Limb (tissue), 2 donors: Measurements from ENCODE around the gene CXCR1.
"Not testable (repeated sequence)": the region's sequence is repeated elsewhere in the genome, so short reads cannot be mapped to it uniquely, and the experiment has no call there.

Experiments used
- DNase-seq, 2 donors: peaks; one replicate each; pipeline ENCODE4 v3.0.0-alpha.2; 2016; ENCODE audit errors: extremely low spot score in 2 of 2

Gene CXCR1

DNA sequence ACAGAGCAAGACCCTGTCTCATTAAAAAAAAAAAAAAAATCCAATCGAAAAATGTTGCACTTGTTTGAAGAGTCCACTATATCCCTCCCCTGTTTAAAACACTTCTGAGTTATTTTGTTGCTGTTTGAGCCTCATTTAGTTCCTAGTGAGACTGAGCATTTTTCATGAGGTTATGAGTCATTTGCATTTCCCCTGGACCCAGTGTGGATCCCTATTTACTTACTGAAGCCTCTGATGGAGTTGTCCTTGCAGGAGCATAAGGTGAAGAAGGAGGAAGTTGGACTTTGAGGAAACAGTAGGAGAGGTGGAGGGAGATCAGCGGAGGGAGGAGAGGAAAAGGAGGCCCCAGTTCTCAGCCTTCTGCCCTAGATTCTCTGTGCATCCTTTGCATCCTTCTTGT is 5.1 kb downstream of the CXCR1 start:
- DNase-seq, result no peak

DNA sequence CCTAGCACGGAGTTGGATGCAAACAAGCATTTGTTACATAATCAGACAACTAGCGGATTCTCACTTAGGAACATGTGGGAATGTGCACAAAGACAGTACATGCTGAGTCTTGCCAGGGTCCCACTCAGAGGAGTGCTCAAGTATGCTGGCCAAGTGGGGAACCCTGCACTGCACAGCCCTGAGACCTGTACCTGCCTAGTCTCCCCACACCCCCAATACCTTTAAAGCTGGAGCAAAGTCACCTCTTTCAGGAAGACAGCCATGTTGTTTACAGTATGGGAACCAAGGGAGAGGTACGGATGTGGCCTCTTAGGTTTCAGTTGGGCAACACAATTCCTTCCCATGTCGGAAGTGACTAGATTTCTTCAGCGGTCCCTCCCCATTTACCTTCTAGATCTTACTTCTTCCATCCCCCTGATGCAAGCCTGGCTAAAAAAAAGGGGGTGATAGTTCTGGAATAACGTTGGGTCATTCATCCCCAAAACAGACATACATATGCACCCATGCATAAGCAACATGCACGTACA is 10.7 kb downstream of the CXCR1 start:
- no peak for DNase-seq

DNA sequence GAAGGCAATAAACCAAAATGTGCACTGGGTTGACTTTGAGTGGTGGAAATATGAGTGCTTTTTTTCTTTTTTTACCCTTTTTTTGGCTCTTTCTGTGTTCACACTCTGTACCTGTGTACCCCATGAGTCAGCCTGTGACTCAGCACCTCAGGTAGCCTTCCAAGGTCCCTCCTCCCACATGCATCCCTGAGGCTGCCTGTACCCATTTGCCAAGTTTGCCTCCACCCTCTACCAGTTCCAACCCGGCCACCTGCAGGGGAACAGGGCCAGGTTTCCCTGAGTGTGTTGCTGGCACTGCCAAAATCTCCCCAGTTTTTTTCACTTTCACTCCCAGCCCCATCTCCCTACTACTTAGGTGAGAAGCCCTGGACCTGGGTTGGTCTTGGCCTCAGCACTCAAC is 14.0 kb downstream of the CXCR1 start:
- no peak for DNase-seq

DNA sequence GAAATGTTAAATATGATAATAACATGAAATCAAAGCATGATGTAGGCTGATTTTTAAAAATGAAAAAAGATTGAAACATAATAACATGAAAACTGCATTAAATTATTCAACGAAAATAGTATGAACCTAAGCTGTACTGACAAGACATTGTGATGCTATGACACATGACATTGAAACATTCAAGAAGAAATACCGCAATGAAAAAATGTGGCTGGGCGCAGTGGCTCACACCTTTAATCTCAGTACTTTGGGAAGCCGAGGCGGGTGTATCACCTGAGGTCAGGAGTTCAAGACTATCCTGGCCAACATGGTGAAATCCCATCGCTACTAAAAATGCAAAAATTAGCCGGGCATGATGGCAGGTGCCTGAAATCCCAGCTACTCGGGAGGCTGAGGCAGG is 14.6 kb downstream of the CXCR1 start:
- DNase-seq, result no peak

DNA sequence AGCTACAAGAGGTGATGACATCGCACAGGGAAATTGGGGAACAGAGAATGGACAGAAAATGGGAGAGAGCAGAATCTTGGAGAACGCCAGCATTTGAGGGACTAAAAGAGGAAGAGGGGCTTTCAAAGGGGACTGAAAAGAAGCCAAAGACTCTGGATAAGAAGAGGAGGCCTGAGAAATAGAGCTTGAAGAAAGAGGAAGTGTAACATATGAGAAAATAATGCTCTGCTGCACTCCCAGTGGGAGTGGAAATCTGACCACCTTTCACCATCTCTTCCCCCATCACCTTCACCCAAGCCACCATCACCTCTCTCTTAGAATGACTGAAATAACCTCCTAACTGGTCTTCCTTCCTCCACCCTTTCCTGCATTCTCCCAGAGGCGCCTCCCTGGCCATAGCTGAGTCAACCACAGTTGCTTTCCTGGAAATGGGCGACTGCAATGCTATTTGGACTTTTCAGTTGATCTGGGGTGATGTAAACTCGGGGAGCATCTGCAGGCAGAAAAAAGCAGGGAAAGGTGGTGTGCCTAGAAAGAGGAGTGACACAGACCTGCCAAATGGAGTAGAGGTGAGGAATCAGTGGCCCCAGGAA is 16.8 kb downstream of the CXCR1 start:
- no peak for DNase-seq

DNA sequence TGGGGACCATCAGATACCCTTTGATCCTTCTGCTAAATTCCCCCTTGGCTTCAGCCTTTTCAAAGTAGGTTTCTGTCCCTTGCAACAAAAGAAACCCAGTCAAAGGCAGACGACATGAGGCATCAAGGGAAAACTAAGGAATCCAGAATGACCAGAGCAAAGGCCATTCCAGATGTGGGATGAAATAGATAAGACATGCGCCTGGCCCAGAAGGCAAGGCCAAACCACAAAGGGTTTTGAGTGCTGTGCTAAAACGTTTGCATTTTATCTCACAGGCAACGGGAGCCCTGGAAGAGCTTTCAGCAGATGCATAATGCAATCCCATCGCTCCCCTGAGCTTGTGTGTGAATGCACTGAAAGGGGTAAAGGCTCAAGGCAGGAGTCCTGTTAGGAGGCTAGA is 17.7 kb downstream of the CXCR1 start:
- no peak for DNase-seq

DNA sequence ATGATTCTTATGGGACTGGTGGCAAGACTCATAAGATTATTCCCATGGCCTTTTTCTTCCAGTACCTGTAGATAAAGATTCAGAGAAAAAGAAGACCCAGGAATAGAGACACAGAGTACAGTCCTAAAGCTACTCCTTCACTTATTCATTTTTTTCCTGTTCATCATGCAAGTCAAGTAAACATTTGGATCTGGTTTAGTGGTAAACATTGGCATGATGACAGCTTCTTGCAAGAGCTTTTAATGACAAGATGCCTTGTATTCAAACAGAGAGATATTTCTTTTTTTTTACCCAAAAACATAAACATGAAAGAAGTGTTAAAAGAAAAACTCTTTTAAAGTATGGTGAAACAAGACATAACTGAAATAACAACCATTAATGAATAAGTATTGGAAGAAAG is 20.7 kb downstream of the CXCR1 start:
- no peak for DNase-seq

DNA sequence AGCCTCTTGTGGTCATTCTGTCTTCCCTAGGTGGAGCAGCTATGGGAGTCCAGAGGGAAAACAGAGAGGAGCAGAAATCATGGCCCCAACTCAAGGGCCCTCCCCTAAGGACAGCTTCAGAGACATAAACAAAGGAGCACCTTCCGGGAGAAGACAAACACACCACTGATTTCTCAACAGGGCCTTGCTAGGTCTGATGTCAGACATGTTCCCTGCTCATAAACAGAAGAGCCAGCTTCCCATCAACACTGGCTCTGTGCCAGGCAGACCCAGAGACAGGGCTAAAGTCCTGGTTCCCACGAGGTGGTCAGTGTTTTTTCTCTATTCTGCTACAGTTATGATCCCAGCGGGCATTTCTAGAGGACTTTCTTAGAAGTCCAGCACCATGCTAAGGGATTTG is 21.6 kb downstream of the CXCR1 start:
- DNase-seq, result no peak

DNA sequence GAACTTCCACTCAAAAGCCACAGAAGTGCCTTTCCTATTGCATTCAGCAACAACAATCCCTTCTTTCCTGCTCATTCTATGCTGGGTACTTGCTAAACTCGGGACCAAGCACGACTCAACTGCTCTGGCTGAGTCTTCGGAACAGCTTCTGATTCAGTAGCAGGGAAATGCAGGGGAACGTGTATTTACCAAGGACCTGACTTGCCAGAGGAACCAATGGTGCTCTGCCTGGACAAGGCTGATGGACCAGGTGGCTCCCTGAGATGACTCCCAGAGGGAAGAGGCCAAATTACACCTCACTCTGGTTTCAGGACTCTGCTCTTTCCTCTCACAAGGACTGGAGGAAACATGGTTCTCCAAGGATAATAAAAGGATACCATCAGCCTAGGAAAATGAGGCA is 28.7 kb downstream of the CXCR1 start:
- DNase-seq, result no peak

DNA sequence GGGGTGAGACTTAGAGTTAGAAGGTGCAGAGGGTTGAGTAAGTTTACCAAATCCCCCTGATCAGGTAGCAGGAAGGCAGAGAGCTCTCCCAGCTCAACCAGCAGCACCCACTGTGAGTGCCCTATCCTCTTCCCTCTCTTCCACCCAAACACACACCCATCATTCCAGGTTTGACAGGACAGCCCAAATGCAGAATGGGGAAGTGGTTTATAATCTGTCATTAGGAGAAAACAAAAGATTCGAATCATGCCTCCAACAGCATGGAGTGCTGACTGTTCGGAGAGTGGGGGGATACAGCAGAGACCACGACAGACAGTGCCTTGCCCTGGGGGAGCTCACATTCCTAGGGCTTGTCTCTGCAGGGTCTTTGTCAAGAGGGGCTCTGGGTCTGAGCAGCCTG is 29.2 kb downstream of the CXCR1 start:
- no peak for DNase-seq

DNA sequence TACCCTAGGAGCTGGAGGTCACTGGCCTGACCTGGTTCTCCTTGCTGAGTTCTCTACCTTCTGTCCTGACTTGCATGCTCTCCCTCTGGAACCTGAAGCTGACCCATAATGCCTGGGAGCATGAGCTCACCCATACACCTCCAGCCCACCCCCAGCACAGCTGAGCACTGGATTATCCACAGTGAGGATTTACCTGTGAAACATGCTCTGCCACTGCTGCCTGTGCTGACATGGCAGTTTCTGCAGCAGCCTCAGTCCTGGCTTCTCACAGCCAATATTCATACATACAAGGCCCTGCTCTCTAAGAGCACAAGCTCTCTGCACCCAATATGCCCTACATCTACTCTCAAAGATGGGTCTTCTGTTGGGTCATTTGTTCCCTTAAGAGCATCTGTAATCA is 35.9 kb downstream of the CXCR1 start:
- DNase-seq, result no peak

DNA sequence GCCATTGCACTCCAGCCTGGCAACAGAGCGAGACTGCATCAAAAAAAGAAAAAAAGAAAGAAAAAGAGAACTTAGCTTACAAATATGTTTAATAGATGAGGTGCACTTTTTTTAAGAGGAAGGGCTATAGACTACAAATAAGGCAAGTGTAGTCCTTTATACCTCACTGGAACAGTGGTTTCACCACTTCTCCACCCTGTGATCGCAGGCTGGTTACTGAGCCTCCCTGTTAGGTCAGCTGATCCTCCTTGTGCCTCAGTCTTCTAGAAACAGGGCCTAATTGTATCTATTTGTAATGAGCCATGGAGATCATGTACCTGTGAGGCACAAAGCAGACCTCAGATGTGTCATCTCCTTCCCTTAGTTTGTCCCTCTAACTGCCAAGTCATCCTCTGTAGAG is 36.4 kb downstream of the CXCR1 start:
- DNase-seq, result no peak

DNA sequence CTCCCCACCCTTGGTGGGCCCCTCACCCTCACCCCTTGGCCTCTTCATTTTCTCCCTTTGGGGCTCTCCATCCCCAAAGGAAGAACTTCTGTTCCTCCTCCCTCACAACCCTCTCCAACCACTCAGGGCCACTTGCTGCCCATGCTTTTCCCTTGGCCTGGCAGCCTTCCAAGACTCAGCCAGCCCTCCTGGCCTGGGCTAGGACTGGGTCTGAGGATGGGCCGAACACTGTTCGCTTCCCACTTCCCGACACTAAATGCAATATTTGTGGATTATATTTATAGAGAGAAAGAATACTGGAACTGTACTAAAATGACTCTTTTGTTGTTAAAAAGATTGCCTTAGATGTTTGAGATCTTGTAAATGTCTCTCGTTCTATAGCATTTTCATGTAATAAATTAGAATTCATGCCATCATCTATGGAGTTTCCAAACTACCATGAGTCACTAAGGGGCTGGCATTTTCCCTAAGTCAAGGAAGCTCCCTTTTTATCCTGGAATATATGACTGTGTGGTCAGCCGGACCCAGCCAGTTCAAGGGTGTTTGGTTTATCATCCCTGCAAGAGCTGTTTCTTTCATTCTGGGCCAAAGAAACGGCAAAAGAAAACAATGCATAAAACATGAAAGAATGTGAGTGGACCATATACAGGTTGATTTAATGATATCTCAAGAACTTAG is 37.2 kb downstream of the CXCR1 start:
- no peak for DNase-seq

DNA sequence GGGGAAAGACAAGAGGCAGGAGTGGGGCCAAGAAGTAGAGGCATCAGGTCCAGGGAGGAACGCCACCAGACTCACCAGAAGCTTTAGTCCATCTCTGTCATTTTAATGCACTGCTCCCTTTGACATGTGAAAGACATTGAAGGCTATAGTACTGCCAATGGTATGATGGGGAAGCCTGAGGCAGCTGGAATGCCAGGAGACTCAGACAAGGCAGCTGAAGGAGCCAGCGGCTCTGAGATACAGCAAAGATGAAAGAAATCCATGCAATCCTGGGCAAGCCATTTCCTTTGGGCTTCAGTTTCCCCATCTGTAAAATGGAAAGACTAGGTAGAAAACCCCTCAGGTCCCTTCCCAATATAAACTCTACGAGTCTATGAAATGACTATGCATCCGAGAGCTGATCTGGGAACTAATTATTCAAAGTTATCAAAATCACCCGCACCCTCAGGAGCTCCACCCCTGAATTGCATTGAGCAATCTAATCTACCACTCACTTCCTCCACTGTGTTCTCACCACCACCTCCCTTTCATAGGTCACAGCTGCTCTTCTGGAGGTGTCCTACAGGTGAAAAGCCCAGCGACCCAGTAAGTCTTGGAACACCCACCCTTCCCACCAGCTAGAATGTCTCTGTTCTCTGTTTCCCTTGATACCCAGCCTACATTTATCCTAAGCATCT is 37.8 kb downstream of the CXCR1 start:
- DNase-seq, result no peak

DNA sequence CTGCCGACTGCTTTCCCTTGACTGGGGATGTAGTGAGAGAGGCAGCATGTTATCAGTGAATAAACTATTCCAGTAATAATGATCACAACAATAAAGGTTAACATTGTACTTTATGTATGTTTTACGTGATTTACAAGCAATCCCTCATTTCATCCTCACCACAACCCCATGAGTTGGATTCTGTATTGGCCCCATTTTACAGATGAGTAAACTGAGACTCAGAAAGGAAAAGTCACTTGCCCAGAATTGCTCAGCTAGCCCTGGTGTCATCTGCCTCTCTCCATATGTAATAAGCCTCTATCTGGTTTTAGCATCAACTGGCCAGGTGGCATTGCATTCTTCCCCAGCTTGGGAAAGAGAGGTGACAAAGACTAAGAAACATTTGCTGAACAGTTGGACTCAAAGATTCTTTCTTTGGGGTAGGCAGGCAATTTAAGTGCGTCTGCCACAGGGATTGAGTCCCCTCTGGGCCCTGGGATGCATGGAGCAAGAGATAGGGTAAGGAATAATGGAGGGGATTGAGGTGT is 38.8 kb downstream of the CXCR1 start:
- DNase-seq, result no peak

DNA sequence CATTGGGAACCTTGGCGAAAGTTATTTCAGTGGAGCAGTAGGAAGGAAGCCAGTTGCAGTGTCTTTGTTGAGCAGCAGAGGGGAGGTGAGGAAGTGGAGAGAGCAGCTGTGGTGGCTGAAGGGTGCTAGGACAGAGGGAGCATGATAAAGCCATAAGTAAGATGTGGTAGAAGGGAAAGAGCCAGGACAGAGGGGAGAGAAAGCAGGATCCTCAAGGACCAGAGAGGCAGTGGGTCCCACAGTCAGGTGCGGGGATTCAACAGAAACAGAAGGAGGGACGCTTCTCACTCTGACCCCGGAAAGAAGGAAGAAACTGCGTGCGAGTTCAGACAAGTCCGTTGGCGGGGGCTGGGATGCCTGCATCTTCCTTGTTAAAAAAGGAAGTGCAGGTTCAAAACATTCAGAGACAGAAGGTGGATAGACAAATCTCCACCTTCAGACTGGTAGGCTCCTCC is 41.1 kb downstream of the CXCR1 start, which contains the start of gene CXCR2:
TSS of gene CXCR2 (plus strand) at position 403 of the 455 bp plus-strand sequence. CDS start 8,774 bp downstream, outside the sequence.
- DNase-seq, result no peak

DNA sequence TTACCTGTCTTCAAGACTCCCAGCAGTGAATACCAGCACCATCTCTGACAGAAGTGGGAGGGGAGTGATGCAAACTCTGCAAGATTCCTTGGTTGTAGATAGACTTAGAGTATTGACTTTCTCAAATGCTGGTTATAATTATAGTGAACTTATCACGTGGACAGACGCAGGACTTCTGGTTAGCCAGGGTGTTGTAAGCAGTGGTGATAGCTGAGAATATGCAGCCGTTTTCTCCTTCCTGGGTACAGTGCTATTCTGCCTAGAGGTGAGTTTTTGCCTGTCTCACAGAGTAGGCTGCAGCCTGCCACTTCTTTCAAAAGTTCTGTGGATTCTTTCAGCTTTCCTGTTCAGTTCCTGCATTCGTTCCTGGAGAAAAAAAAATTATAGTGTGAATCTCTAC is 41.7 kb downstream of the CXCR1 start:
- DNase-seq, result no peak

DNA sequence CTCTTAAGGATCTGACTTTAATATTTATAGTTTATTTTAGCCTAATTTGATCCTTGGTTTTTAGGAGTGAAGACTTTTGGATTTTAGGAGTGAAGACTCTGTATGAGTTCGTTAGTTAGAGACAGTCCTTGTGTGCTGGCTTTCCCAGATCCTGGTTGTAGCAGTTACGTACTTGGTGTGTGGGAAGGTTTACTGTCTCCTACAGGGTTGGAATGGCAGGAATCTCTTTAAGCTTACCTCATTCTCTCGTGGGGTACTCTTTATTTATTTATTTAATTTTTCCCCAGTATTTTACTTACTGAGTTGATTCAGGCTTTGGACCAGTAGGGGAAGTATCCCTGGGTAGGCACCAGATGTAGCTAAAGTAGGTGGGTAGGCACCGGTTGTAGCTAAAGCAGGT is 42.8 kb downstream of the CXCR1 start:
- DNase-seq, result no peak

DNA sequence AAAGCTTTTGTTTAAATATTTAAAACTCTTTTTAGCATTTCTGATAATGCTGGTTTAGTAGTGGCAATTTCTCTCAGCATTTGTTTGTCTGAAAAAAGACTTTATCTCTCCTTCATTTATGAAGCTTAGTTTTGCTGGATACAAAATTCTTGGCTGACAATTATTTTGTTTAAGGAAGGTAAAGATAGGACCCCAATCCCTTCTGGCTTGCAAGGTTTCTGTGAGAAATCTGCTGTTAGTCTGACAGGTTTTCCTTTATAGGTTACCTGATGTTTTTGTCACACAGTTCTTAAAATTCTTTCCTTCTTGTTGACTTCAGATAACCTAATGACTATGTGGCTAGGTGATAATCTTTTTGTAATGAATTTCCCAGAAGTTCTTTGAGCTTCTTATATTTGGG is 44.5 kb downstream of the CXCR1 start:
- DNase-seq, result not testable (repeated sequence)

DNA sequence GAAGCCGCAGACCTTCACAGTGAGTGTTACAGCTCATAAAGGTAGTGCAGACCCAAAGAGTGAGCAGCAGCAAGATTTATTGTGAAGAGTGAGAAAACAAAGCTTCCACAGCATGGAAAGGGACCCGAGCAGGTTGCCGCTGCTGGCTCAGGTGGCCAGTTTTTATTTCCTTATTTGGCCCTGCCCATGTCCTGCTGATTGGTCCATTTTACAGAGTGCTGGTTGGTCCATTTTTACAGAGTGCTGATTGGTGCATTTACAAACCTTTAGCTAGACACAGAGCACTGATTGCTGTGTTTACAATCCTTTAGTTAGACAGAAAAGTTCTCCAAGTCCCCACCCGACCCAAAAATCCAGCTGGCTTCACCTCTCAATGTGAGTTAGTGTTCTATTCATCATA is 45.0 kb downstream of the CXCR1 start:
- DNase-seq, result not testable (repeated sequence)
